Measurements from ENCODE around the gene DNAH11. TPM values are rescaled to one million over a fixed set of nuclear protein-coding genes. Genes with fewer than 3 reads are reported as not detected.
"Not testable (repeated sequence)": the region's sequence is repeated elsewhere in the genome, so short reads cannot be mapped to it uniquely, and the experiment has no call there.

Gene DNAH11
- total RNA-seq, 8 experiments from 2014 or later, result 1.3 to 18.1 (median 2.4) TPM

GRCh38 chr7:21916629-21917028 lies 373.8 kb downstream of the DNAH11 start:
- Histone ChIP-seq H3K27ac (no peak overlapping the region), H3K4me1 (replicated peaks in 1 of 2) (peaks cover 4 to 7% of the 10 kb centered on the region in 2 donors), H3K4me3 (no peak overlapping the region)
- in situ Hi-C loops (cut with MboI; ENCODE audit: low pct_unique_long_range_greater_than_20kb in 2 of 9, low sequenced_read_pairs in 9 of 9, unreplicated experiment in 9 of 9), result no loop called here
- WGBS, 10 experiments, result 60 to 100% (median 91%) methylated on average over 1 to 5 of the region's 5 CpGs; no CpG with 5 or more reads in 4 of the 10 experiments
- ATAC-seq (replicated peaks in 6 of 8), result no peak

- Histone ChIP-seq H3K27ac (no peak overlapping the region), H3K4me3 (no peak overlapping the region), H3K4me1 (replicated peaks in 1 of 2) (peaks cover 4 to 7% of the 10 kb centered on the region in 2 donors)
- no peak for ATAC-seq (replicated peaks in 6 of 8)
- in situ Hi-C loops (cut with MboI; ENCODE audit: low pct_unique_long_range_greater_than_20kb in 2 of 9, low sequenced_read_pairs in 9 of 9, unreplicated experiment in 9 of 9), result no loop called here
- WGBS, 10 experiments, result 80 to 100% (median 100%) methylated on average over 1 to 2 of the region's 2 CpGs; no CpG with 5 or more reads in 1 of the 10 experiments
Measured at GRCh38 chr7:21918216-21918615, 375.4 kb downstream of the DNAH11 start.

- peak in 5 of 8 experiments; percentile 46 to 69 (median 68) for ATAC-seq (replicated peaks in 6 of 8)
- in situ Hi-C loops (cut with MboI; ENCODE audit: low pct_unique_long_range_greater_than_20kb in 2 of 9, low sequenced_read_pairs in 9 of 9, unreplicated experiment in 9 of 9), result no loop called here
- 0 to 67% (median 42%) methylated on average over 1 to 3 of the region's 3 CpGs; no CpG with 5 or more reads in 2 of the 10 experiments for WGBS, 10 experiments
- Histone ChIP-seq H3K4me3 (no peak overlapping the region), H3K27ac (no peak overlapping the region), H3K4me1 (replicated peaks in 1 of 2) (peaks cover 4 to 7% of the 10 kb centered on the region in 2 donors)
Measured at GRCh38 chr7:21920936-21921335, 378.1 kb downstream of the DNAH11 start.

- ATAC-seq (replicated peaks in 6 of 8), result no peak
- in situ Hi-C loops (cut with MboI; ENCODE audit: low pct_unique_long_range_greater_than_20kb in 2 of 9, low sequenced_read_pairs in 9 of 9, unreplicated experiment in 9 of 9), result no loop called here
- H3K4me1 ChIP-seq (replicated peaks in 1 of 2), result peaks cover 4 to 7% of the 10 kb centered on the region in 2 donors
- 67 to 100% (median 91%) methylated on average over 1 to 5 of the region's 5 CpGs for WGBS, 10 experiments
- H3K27ac ChIP-seq, result no peak overlapping the region
- H3K4me3 ChIP-seq, result no peak overlapping the region
Measured at GRCh38 chr7:21922605-21923004, 379.8 kb downstream of the DNAH11 start.

GRCh38 chr7:21923658-21924057 lies 380.8 kb downstream of the DNAH11 start:
- H3K4me3 ChIP-seq, result no peak overlapping the region
- in situ Hi-C loops (cut with MboI; ENCODE audit: low pct_unique_long_range_greater_than_20kb in 2 of 9, low sequenced_read_pairs in 9 of 9, unreplicated experiment in 9 of 9), result no loop called here
- WGBS, 10 experiments, result 4 to 96% (median 25%) methylated on average over 1 to 2 of the region's 2 CpGs
- H3K27ac ChIP-seq, result no peak overlapping the region
- peak in 1 of 8 experiments; percentile 35 for ATAC-seq (replicated peaks in 6 of 8)
- peaks cover 4 to 7% of the 10 kb centered on the region in 2 donors for H3K4me1 ChIP-seq (replicated peaks in 1 of 2)

- ATAC-seq (replicated peaks in 6 of 8), result no peak
- WGBS, 10 experiments, result 80 to 100% (median 93%) methylated on average over 1 of the region's 1 CpG; no CpG with 5 or more reads in 6 of the 10 experiments
Measured at GRCh38 chr7:21926448-21926847, 383.6 kb downstream of the DNAH11 start.

DNA sequence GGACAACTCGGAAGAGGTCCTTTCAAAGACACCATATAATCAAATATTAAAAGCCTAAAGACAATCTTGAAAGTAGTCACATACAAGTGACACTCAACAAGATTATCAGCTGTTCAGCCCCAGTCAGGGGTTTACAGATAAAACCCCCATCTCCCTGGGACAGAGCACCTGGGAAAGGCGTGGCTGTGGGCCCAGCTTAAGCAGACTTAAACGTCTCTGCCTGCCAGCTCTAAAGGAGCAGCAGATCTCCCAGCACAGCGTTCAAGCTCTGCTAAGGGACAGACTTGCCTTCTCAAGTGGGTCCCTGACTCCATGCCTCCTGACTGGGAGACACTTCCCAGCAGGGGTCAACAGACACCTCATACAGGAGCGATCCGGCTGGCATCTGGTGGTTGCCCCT lies 384.9 kb downstream of the DNAH11 start:
- no peak overlapping the region for H3K4me3 ChIP-seq
- no peaks in the 10 kb centered on the region for H3K4me1 ChIP-seq (replicated peaks in 1 of 2)
- in situ Hi-C loops (cut with MboI; ENCODE audit: low pct_unique_long_range_greater_than_20kb in 2 of 9, low sequenced_read_pairs in 9 of 9, unreplicated experiment in 9 of 9), result loop anchor here in 1 of 9 experiments (25.0 kb wide), 1 partner anchor 160 kb away; no protein-coding TSS in a partner anchor
- ATAC-seq (replicated peaks in 6 of 8), result no peak
- 48 to 100% (median 87%) methylated on average over 1 to 3 of the region's 6 CpGs; no CpG with 5 or more reads in 2 of the 10 experiments for WGBS, 10 experiments
- no peak overlapping the region for H3K27ac ChIP-seq

More at GRCh38 chr7:21926448-21926847, 383.6 kb downstream of the DNAH11 start:
- in situ Hi-C loops (cut with MboI; ENCODE audit: low pct_unique_long_range_greater_than_20kb in 2 of 9, low sequenced_read_pairs in 9 of 9, unreplicated experiment in 9 of 9), result loop anchor here in 1 of 9 experiments (25.0 kb wide), 1 partner anchor 161 kb away; no protein-coding TSS in a partner anchor
- Histone ChIP-seq H3K27ac (no peak overlapping the region), H3K4me1 (replicated peaks in 1 of 2) (no peaks in the 10 kb centered on the region), H3K4me3 (no peak overlapping the region)

DNA sequence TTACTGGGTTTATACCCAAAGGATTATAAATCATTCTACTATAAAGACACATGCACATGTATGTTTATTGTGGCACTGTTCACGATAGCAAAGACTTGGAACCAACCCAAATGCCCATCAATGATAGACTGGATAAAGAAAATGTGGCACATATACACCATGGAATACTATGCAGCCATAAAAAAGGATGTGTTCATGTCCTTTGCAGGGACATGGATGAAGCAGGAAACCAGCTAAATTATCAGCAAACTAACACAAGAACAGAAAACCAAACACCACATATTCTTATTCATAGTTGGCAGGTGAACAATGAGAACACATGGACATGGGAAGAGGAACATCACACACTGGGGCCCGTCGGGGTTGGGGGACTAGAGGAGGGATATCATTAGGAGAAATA lies 390.5 kb downstream of the DNAH11 start:
- 40 to 100% (median 100%) methylated on average over 1 to 2 of the region's 3 CpGs; no CpG with 5 or more reads in 3 of the 10 experiments for WGBS, 10 experiments
- not testable (repeated sequence) for H3K4me1 ChIP-seq (replicated peaks in 1 of 2); H3K27ac ChIP-seq; ATAC-seq (replicated peaks in 6 of 8); H3K4me3 ChIP-seq
- in situ Hi-C loops (cut with MboI; ENCODE audit: low pct_unique_long_range_greater_than_20kb in 2 of 9, low sequenced_read_pairs in 9 of 9, unreplicated experiment in 9 of 9), result loop anchor here in 1 of 9 experiments (25.0 kb wide), 1 partner anchor 154 kb away; no protein-coding TSS in a partner anchor

DNA sequence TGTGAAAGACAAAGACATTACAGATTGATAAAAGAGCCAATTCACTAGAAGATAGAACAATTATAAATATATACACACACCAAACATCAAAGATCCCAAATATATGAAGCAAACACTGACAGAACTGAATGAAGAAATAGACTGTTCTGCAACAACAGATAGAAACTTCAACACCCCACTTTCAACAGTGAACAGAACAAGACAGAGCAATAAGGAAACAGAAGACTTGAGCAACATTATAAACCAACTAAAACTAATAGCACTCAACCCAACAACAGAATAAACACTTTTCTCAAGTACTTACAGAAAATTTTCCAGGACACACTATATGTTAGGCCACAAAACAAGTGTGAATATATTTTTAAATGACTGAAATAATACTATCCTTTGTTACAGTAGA lies 392.0 kb downstream of the DNAH11 start:
- H3K4me3 ChIP-seq, result no peak overlapping the region
- no peak overlapping the region for H3K27ac ChIP-seq
- in situ Hi-C loops (cut with MboI; ENCODE audit: low pct_unique_long_range_greater_than_20kb in 2 of 9, low sequenced_read_pairs in 9 of 9, unreplicated experiment in 9 of 9), result loop anchor here in 1 of 9 experiments (25.0 kb wide), 1 partner anchor 152 kb away; no protein-coding TSS in a partner anchor
- no peaks in the 10 kb centered on the region for H3K4me1 ChIP-seq (replicated peaks in 1 of 2)
- no peak for ATAC-seq (replicated peaks in 6 of 8)

- Histone ChIP-seq H3K27ac (no peak overlapping the region), H3K4me1 (replicated peaks in 1 of 2) (peaks cover 8 to 10% of the 10 kb centered on the region in 2 donors), H3K4me3 (no peak overlapping the region)
- ATAC-seq (replicated peaks in 6 of 8), result no peak
- in situ Hi-C loops (cut with MboI; ENCODE audit: low pct_unique_long_range_greater_than_20kb in 2 of 9, low sequenced_read_pairs in 9 of 9, unreplicated experiment in 9 of 9), result loop anchor here in 1 of 9 experiments (25.0 kb wide), 1 partner anchor 149 kb away; no protein-coding TSS in a partner anchor
- 20 to 100% (median 100%) methylated on average over 1 to 2 of the region's 2 CpGs; no CpG with 5 or more reads in 1 of the 10 experiments for WGBS, 10 experiments
Measured at GRCh38 chr7:21938463-21938862, 395.6 kb downstream of the DNAH11 start.

GRCh38 chr7:21939136-21939857 lies 396.5 kb downstream of the DNAH11 start:
- peaks cover 8 to 10% of the 10 kb centered on the region in 2 donors for H3K4me1 ChIP-seq (replicated peaks in 1 of 2)
- H3K27ac ChIP-seq, result no peak overlapping the region
- in situ Hi-C loops (cut with MboI; ENCODE audit: low pct_unique_long_range_greater_than_20kb in 2 of 9, low sequenced_read_pairs in 9 of 9, unreplicated experiment in 9 of 9), result loop anchor here in 1 of 9 experiments (25.0 kb wide), 1 partner anchor 148 kb away; no protein-coding TSS in a partner anchor

GRCh38 chr7:21939858-21940372 lies 397.1 kb downstream of the DNAH11 start:
- H3K4me3 ChIP-seq, result no peak overlapping the region
- in situ Hi-C loops (cut with MboI; ENCODE audit: low pct_unique_long_range_greater_than_20kb in 2 of 9, low sequenced_read_pairs in 9 of 9, unreplicated experiment in 9 of 9), result loop anchor here in 1 of 9 experiments (25.0 kb wide), 1 partner anchor 147 kb away; no protein-coding TSS in a partner anchor
- H3K27ac ChIP-seq, result no peak overlapping the region
- peaks cover 8 to 10% of the 10 kb centered on the region in 2 donors for H3K4me1 ChIP-seq (replicated peaks in 1 of 2)
- 89 to 100% (median 93%) methylated on average over 1 to 3 of the region's 3 CpGs; no CpG with 5 or more reads in 3 of the 10 experiments for WGBS, 10 experiments
- no peak for ATAC-seq (replicated peaks in 6 of 8)

More at GRCh38 chr7:21939136-21939857, 396.5 kb downstream of the DNAH11 start:
- ATAC-seq (replicated peaks in 6 of 8), result no peak
- 56 to 100% (median 80%) methylated on average over 1 to 4 of the region's 4 CpGs; no CpG with 5 or more reads in 1 of the 10 experiments for WGBS, 10 experiments
- H3K4me3 ChIP-seq, result no peak overlapping the region

DNA sequence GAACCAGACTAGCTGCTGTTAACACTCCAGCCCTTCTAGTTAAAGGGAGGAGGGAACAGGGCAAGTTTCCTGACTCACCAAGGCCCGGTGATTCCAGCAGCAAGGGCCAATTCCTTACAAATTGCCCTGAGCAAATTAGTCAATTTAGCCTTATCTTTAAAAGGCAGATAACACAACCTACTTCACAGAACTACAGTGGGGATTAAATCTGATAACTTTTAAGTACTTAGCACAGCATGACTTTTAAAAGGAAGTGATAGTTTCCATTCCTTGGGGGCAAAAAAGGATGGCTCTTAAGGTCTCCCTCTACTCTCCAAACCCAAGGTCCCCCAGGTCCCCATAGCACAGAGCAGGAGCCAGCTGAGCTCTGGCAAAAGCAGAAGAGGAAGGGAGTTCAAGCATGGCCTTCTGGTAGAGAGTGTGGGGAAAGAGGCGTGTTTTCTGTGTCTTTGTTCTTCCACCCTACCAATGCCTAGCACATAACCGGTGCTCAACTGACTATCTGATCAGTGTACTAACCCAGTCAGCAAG lies 398.8 kb downstream of the DNAH11 start:
- no peak for ATAC-seq (replicated peaks in 6 of 8)
- 0 to 100% (median 58%) methylated on average over 1 to 2 of the region's 3 CpGs; no CpG with 5 or more reads in 5 of the 10 experiments for WGBS, 10 experiments
- Histone ChIP-seq H3K4me3 (no peak overlapping the region), H3K4me1 (replicated peaks in 1 of 2) (peaks cover 8 to 13% of the 10 kb centered on the region in 2 donors), H3K27ac (no peak overlapping the region)
- in situ Hi-C loops (cut with MboI; ENCODE audit: low pct_unique_long_range_greater_than_20kb in 2 of 9, low sequenced_read_pairs in 9 of 9, unreplicated experiment in 9 of 9), result loop anchor here in 1 of 9 experiments (25.0 kb wide), 1 partner anchor 146 kb away; no protein-coding TSS in a partner anchor
